Measurements from ENCODE around the gene TMEM107. TPM values are rescaled to one million over a fixed set of nuclear protein-coding genes. Genes with fewer than 3 reads are reported as not detected.

Gene TMEM107
- total and polyA plus RNA-seq, 10 of the 15 experiments (the other 5 are each of a cell fraction or from before 2014, with no cell fraction given) = 7.9 to 38.7 (median 22.9) TPM

GRCh38 chr17:8189711-8190477 lies 13.7 kb upstream of the TMEM107 start, which contains the start of gene BORCS6:
TSS of gene BORCS6 (minus strand) at chr17:8190180. CDS start at chr17:8190140, 40 bp downstream.
- WGBS (ENCODE audit: insufficient coverage, insufficient replicate concordance, low lambda C conversion rate, missing lambda C conversion rate) = under 1% methylated on average over 70 of the region's 70 CpGs
- no peaks in the 10 kb centered on the region for H4K20me1 ChIP-seq (ENCODE audit: control insufficient read depth, insufficient read depth)
- DNase-seq (ENCODE audit: low read depth, low spot score) (peak; percentile 94), ATAC-seq (peak; percentile 75), FAIRE-seq (no peak)
- peak within 1 kb of the TSS; percentile 80 for H3K9ac ChIP-seq (ENCODE audit: control insufficient read depth, insufficient read depth, low read length)
- H3K4me1 ChIP-seq (ENCODE audit: control insufficient read depth, insufficient read depth, low read length) = peaks cover 17% of the 10 kb centered on the region
- H3K36me3 ChIP-seq (ENCODE audit: control insufficient read depth in 2 of 2, insufficient read depth in 2 of 2, low read length in 1 of 2) = no peaks in the 10 kb centered on the region
- ChIA-PET POLR2A (interaction anchor here (0.9 to 8.1 kb wide), 14 partner anchors 9 to 111 kb away, joined by 4 to 146 read pairs (median 15); partner anchors contain the start of genes AURKB, CTC1, PER1 and PFAS), RAD21 (ENCODE audit: unreplicated experiment) (interaction anchor here (0.8 to 8.1 kb wide), 11 partner anchors 10 to 258 kb away, joined by 3 to 117 read pairs (median 4); partner anchors contain the start of genes AURKB, CNTROB, CTC1 and SLC25A35), CTCF (interaction anchor here (0.6 to 6.2 kb wide), 8 partner anchors 9 to 836 kb away, joined by 3 to 53 read pairs (median 4); partner anchors contain the start of genes AURKB and SLC25A35), SMC1A (ENCODE audit: uncharacterized antibody, unreplicated experiment) (interaction anchor here (0.6 to 1.6 kb wide), 11 partner anchors 12 to 105 kb away, joined by 3 to 9 read pairs (median 4); partner anchors contain the start of gene SLC25A35)
- H3K27me3 ChIP-seq (replicated peaks in 1 of 2; ENCODE audit: control insufficient read depth in 2 of 2, insufficient read depth in 2 of 2, low read length in 1 of 2) = no peaks in the 10 kb centered on the region
- TSS peak; percentile 86 for BruUV-seq (replicated peaks)
- in situ Hi-C loops (cut with MboI) = loop anchor here (5.0 kb wide), 1 partner anchor 32 kb away; no protein-coding TSS in a partner anchor
- H2AFZ ChIP-seq (ENCODE audit: control insufficient read depth, low read depth, low read length) = peak within 1 kb of the TSS; percentile 91
- H3K4me2 ChIP-seq (ENCODE audit: control insufficient read depth, insufficient read depth) = peak within 1 kb of the TSS; percentile 89
- H3K4me3 ChIP-seq = peak within 1 kb of the TSS; percentile 75
- H3K9me3 ChIP-seq (replicated peaks; ENCODE audit: control insufficient read depth, insufficient read depth, low read length) = no peaks in the 10 kb centered on the region
- peak within 1 kb of the TSS; percentile 90 for H3K27ac ChIP-seq (ENCODE audit: control insufficient read depth, insufficient read depth)
- intact Hi-C loops (cut with micrococcal nuclease; ENCODE audit: unreplicated experiment) = loop anchor here (5.0 kb wide), 1 partner anchor 53 kb away; no protein-coding TSS in a partner anchor
- H3K79me2 ChIP-seq (ENCODE audit: control insufficient read depth, insufficient read depth, low read length) = peaks cover 18% of the 10 kb centered on the region
- TF ChIP-seq RELA (IDR thresholded peaks at IDR 0.05; ENCODE audit: borderline replicate concordance, partially characterized antibody) (peak; percentile 67), TAF1 (IDR thresholded peaks at IDR 0.05; ENCODE audit: borderline replicate concordance, low read depth, low read length) (peak; percentile 60; the same call in 1 of the 2 replicates), E2F8 (IDR thresholded peaks at IDR 0.05; ENCODE audit: low read depth, partially characterized antibody) (no peak), JUND (IDR thresholded peaks at IDR 0.05; ENCODE audit: low read depth, low read length) (peak; percentile 87), FOXK2 (IDR thresholded peaks at IDR 0.05) (peak; percentile 83), IKZF1 (conservative IDR thresholded peaks at IDR 0.05) (peak; percentile 97), SMAD1 (IDR thresholded peaks at IDR 0.05; ENCODE audit: low read depth, partially characterized antibody) (no peak), POLR2A (IDR thresholded peaks at IDR 0.05; ENCODE audit: low read depth, low read length) (peak; percentile 90), PML (IDR thresholded peaks at IDR 0.05; ENCODE audit: low read length) (no peak), RFX5 (IDR thresholded peaks at IDR 0.05; ENCODE audit: low read depth, low read length) (peak; percentile 67; the same call in 1 of the 2 replicates), NRF1 (conservative IDR thresholded peaks at IDR 0.05; ENCODE audit: low read depth, low read length) (no peak), MTA3 (IDR thresholded peaks at IDR 0.05; ENCODE audit: borderline replicate concordance, low read length) (no peak), POLR2AphosphoS5 (IDR thresholded peaks at IDR 0.05; ENCODE audit: low read length) (peak; percentile 54; the same call in 1 of the 2 replicates), ATF7 (IDR thresholded peaks at IDR 0.05; ENCODE audit: low read depth) (peak; percentile 79), EZH2 (IDR thresholded peaks at IDR 0.05; ENCODE audit: borderline replicate concordance, control insufficient read depth, low read depth, low read length) (no peak), MXI1 (IDR thresholded peaks at IDR 0.05; ENCODE audit: low read depth, low read length) (no peak), SUZ12 (IDR thresholded peaks at IDR 0.05; ENCODE audit: unreplicated experiment) (no peak), ZBTB11 (CRISPR knock-in tag; IDR thresholded peaks at IDR 0.05) (no peak)
